ENCODE data around the gene N4BP2.

The N4BP2 gene

DNA sequence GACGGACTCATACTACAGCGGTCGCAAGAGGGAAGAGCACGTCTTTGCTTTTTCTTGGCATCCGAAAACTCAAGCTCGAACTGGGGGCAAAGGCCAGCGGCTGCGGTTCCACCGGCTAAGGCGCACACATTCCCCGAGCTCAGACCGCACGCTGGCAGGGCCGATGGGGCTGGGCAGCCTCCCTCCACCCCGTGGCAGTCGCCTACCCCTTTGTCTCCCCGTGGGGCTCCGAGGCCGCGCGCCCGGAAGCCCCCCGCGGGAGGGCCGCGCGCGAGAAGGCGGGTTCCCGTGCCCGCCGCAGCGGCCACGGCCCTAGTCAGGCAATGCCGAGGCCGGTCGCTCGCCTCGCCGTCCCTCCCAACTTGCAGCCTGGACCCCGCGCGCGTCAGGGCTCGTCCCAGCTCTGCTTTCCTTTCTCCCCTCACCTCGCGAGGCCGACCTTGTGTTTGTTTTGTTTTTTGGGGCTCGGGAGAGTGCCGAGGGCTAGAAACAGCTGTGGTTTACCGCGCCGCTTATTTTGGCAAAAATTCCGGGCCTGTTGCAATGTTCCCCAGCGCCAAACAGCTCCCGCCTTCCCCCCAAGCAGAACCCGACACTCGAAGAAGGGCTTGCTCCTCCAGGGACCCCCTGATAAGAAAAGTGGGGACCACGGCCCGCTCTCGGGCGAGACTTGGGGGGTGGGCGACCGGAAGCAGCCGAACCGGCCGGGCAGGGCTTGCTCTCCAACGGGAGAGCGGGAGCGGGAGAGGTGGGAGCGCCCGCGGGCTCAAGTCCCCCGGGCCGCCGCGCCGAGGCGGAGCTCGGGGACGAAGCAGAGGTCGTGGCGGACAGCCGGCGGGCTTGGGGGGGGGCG lies 561 bp upstream of the N4BP2 start (continued):
- TF ChIP-seq ZNF501 (tag by site-specific recombination; IDR thresholded peaks at IDR 0.05) (peak; percentile 35; the same call in 1 of the 2 replicates), ZFP37 (tag by site-specific recombination; IDR thresholded peaks at IDR 0.05) (0 out of 2 replicates have a peak, but pooled peaks have one; percentile 54), EGR2 (tag by site-specific recombination; IDR thresholded peaks at IDR 0.05; ENCODE audit: low read depth) (no peak), SP7 (tag by site-specific recombination; IDR thresholded peaks at IDR 0.05) (peak; percentile 38; the same call in 1 of the 2 replicates)
- TF ChIP-seq, protein P1, sequence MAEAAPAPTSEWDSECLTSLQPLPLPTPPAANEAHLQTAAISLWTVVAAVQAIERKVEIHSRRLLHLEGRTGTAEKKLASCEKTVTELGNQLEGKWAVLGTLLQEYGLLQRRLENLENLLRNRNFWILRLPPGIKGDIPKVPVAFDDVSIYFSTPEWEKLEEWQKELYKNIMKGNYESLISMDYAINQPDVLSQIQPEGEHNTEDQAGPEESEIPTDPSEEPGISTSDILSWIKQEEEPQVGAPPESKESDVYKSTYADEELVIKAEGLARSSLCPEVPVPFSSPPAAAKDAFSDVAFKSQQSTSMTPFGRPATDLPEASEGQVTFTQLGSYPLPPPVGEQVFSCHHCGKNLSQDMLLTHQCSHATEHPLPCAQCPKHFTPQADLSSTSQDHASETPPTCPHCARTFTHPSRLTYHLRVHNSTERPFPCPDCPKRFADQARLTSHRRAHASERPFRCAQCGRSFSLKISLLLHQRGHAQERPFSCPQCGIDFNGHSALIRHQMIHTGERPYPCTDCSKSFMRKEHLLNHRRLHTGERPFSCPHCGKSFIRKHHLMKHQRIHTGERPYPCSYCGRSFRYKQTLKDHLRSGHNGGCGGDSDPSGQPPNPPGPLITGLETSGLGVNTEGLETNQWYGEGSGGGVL (tag by site-specific recombination; IDR thresholded peaks at IDR 0.05) = peak; percentile 84

DNA sequence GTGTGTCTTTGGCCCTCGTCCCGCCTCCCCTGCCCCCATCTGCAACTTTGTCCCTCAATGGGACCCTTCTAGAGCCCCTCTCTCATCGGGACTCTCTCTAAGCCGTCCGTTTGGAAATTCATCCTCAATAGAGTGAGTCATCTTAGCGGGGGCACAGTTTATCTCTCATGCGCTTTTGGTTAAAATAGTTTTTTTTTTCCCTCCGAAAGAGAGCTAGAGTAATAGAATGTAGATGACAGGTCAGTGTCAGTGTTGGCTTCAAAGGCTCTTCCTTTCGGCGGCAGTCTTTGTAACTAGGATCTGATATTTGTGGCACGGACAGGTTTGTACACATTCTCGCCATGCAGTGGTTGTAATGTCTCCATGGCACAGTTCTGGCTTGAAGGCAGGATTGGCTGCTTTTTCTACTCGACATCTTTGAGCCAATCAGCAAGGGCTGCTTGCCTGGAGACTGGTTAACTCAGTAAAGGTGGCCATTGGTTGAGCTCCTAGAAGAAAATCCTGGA lies 989 bp downstream of the N4BP2 start:
- no peaks in the 10 kb centered on the region for H3K4me1 ChIP-seq (ENCODE audit: control insufficient read depth, insufficient read depth, low read length)
- ChIA-PET CTCF (interaction anchor here (0.6 to 0.7 kb wide), 3 partner anchors 57 to 1389 kb away, joined by 3 to 4 read pairs (median 3); no protein-coding TSS in a partner anchor), POLR2A (interaction anchor here (1.0 to 1.4 kb wide), 6 partner anchors 10 to 599 kb away, joined by 3 to 5 read pairs (median 3); partner anchors contain the start of genes LIAS, RPL9, SMIM14 and UBE2K)
- TF ChIP-seq ZNF366 (tag by site-specific recombination; conservative IDR thresholded peaks at IDR 0.05) = 0 out of 2 replicates have a peak, but pooled peaks have one; percentile 46
- TF ChIP-seq, protein P2, sequence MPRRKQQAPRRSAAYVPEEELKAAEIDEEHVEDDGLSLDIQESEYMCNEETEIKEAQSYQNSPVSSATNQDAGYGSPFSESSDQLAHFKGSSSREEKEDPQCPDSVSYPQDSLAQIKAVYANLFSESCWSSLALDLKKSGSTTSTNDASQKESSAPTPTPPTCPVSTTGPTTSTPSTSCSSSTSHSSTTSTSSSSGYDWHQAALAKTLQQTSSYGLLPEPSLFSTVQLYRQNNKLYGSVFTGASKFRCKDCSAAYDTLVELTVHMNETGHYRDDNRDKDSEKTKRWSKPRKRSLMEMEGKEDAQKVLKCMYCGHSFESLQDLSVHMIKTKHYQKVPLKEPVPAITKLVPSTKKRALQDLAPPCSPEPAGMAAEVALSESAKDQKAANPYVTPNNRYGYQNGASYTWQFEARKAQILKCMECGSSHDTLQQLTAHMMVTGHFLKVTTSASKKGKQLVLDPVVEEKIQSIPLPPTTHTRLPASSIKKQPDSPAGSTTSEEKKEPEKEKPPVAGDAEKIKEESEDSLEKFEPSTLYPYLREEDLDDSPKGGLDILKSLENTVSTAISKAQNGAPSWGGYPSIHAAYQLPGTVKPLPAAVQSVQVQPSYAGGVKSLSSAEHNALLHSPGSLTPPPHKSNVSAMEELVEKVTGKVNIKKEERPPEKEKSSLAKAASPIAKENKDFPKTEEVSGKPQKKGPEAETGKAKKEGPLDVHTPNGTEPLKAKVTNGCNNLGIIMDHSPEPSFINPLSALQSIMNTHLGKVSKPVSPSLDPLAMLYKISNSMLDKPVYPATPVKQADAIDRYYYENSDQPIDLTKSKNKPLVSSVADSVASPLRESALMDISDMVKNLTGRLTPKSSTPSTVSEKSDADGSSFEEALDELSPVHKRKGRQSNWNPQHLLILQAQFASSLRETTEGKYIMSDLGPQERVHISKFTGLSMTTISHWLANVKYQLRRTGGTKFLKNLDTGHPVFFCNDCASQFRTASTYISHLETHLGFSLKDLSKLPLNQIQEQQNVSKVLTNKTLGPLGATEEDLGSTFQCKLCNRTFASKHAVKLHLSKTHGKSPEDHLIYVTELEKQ (tag by site-specific recombination; IDR thresholded peaks at IDR 0.05; ENCODE audit: borderline replicate concordance) = no peak
- 0 out of 2 replicates have a peak, but pooled peaks have one; percentile 15 for TF ChIP-seq ZNF629 (tag by site-specific recombination; IDR thresholded peaks at IDR 0.05)
- TF ChIP-seq ZNF350 (tag by site-specific recombination; IDR thresholded peaks at IDR 0.05) = peak; percentile 66; the same call in 1 of the 2 replicates
- peak; percentile 1; the same call in 1 of the 2 replicates for TF ChIP-seq ZNF76 (tag by site-specific recombination; IDR thresholded peaks at IDR 0.05; ENCODE audit: borderline replicate concordance, low read depth)
- TF ChIP-seq HOXA7 (CRISPR knock-in tag; IDR thresholded peaks at IDR 0.05; ENCODE audit: borderline replicate concordance) = no peak
- TF ChIP-seq ZNF335 (tag by site-specific recombination; conservative IDR thresholded peaks at IDR 0.05) = peak; percentile 61; the same call in 1 of the 2 replicates
- TF ChIP-seq ZNF266 (tag by site-specific recombination; IDR thresholded peaks at IDR 0.05; ENCODE audit: low read depth) = no peak
- TF ChIP-seq ZNF776 (tag by site-specific recombination; IDR thresholded peaks at IDR 0.05; ENCODE audit: borderline replicate concordance) = no peak
- no peak for TF ChIP-seq ZNF221 (tag by site-specific recombination; IDR thresholded peaks at IDR 0.05; ENCODE audit: borderline replicate concordance)
- no peak for TF ChIP-seq ZNF785 (tag by site-specific recombination; IDR thresholded peaks at IDR 0.05)
- TF ChIP-seq ZNF24 (tag by site-specific recombination; IDR thresholded peaks at IDR 0.05) = 0 out of 2 replicates have a peak, but pooled peaks have one; percentile 12
- TF ChIP-seq ZNF837 (tag by site-specific recombination; IDR thresholded peaks at IDR 0.05) = no peak
- TF ChIP-seq ZNF48 (tag by site-specific recombination; IDR thresholded peaks at IDR 0.05) = no peak
- TF ChIP-seq ZSCAN30 (tag by site-specific recombination; IDR thresholded peaks at IDR 0.05) = 0 out of 2 replicates have a peak, but pooled peaks have one; percentile 4
- TF ChIP-seq, protein P3, sequence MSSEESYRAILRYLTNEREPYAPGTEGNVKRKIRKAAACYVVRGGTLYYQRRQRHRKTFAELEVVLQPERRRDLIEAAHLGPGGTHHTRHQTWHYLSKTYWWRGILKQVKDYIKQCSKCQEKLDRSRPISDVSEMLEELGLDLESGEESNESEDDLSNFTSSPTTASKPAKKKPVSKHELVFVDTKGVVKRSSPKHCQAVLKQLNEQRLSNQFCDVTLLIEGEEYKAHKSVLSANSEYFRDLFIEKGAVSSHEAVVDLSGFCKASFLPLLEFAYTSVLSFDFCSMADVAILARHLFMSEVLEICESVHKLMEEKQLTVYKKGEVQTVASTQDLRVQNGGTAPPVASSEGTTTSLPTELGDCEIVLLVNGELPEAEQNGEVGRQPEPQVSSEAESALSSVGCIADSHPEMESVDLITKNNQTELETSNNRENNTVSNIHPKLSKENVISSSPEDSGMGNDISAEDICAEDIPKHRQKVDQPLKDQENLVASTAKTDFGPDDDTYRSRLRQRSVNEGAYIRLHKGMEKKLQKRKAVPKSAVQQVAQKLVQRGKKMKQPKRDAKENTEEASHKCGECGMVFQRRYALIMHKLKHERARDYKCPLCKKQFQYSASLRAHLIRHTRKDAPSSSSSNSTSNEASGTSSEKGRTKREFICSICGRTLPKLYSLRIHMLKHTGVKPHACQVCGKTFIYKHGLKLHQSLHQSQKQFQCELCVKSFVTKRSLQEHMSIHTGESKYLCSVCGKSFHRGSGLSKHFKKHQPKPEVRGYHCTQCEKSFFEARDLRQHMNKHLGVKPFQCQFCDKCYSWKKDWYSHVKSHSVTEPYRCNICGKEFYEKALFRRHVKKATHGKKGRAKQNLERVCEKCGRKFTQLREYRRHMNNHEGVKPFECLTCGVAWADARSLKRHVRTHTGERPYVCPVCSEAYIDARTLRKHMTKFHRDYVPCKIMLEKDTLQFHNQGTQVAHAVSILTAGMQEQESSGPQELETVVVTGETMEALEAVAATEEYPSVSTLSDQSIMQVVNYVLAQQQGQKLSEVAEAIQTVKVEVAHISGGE (tag by site-specific recombination; conservative IDR thresholded peaks at IDR 0.05; ENCODE audit: low read depth) = no peak
- no peak for TF ChIP-seq ZFP69B (tag by site-specific recombination; IDR thresholded peaks at IDR 0.05)
- TF ChIP-seq ZNF596 (tag by site-specific recombination; IDR thresholded peaks at IDR 0.05) = peak; percentile 69; the same call in 1 of the 2 replicates
- TF ChIP-seq, protein P4, sequence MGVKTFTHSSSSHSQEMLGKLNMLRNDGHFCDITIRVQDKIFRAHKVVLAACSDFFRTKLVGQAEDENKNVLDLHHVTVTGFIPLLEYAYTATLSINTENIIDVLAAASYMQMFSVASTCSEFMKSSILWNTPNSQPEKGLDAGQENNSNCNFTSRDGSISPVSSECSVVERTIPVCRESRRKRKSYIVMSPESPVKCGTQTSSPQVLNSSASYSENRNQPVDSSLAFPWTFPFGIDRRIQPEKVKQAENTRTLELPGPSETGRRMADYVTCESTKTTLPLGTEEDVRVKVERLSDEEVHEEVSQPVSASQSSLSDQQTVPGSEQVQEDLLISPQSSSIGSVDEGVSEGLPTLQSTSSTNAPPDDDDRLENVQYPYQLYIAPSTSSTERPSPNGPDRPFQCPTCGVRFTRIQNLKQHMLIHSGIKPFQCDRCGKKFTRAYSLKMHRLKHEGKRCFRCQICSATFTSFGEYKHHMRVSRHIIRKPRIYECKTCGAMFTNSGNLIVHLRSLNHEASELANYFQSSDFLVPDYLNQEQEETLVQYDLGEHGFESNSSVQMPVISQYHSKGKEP (tag by site-specific recombination; IDR thresholded peaks at IDR 0.05) = no peak

More for the DNA sequence above, 989 bp downstream of the N4BP2 start:
- Histone ChIP-seq H3K9me3 (ENCODE audit: control insufficient read depth, insufficient read depth, low read depth, low read length) (no peaks in the 10 kb centered on the region), H3K4me3 (ENCODE audit: low read depth, low read length) (peak overlapping the region; percentile 68), H3K27ac (ENCODE audit: extremely low read depth, low read depth, low read length) (peak overlapping the region; percentile 96), H3K36me3 (ENCODE audit: control insufficient read depth in 2 of 2, insufficient read depth in 1 of 2, low read length in 2 of 2) (peaks cover 0 to 6% of the 10 kb centered on the region in 2 experiments; a peak in 2 of 3 replicates)

Data from HEK293 (cell line).